HG02885 (cell line): ENCODE data around the gene LEMD1.
"Not testable (repeated sequence)": the region's sequence is repeated elsewhere in the genome, so short reads cannot be mapped to it uniquely, and the experiment has no call there.

Source experiments
- ATAC-seq: cut with Tn5 transposase; IDR thresholded peaks from one replicate; pipeline ENCODE4 v1.9.1; 2021; ENCODE audit warnings: mild to moderate bottlenecking; ENCODE audit not compliant: unreplicated experiment, poor library complexity

Gene LEMD1

DNA sequence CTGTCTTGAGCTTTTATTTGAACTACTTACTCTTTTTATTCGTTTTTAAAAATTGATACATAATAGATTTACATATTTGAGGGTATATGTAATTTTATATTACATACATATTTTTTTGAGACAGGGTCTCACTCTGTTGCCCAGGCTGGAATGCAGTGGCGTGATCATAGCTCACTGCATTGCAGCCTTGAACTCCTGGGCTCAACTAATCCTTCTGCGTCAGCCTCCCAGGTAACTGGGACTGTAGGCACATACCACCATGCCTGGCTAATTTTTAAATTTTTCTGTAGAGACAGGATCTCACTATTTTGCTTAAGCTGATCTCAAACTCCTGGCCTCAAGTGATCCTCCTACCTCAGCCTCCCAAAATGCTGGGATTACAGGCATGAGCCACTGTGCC, 38.9 kb downstream of the LEMD1 start:
- not testable (repeated sequence) for ATAC-seq

DNA sequence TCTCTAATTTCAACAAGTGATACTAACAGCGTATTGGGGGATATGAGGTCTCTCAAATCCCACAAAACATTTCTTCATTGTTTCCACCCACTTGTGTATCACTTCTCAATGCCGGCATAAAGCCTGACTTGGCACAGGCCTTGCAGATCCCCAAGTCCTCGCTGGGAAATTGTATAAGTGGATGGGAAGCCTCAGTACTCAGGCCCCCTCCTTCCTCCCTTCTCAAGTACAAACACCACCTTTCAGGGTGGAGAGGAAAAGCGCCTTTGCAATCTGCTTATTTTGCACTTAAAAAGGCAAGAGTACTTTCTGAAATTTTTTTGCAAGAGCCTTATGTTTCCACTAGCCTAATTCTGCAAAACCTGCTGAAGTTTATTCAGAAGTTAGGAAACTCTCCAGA, 39.3 kb downstream of the LEMD1 start:
- ATAC-seq, result no peak

DNA sequence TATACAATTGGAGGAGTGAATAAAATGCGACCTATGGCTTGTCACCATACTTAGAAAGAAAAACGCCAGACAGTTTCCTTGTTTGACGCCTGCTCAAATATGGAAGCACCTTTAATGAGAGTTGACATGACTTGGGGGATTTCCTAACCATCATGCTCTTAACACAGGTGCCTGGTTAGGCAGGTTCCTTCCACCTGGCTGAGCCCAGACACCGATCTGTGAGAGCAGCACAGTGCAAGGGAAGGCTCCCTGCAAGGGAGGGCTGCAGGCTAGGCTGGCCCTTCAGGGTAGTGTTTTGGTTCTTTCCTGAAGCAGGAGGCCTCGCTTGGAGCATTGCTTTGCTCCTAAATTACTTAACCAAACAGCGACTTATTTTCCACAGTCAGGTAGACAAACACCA, 40.6 kb downstream of the LEMD1 start:
- ATAC-seq, result no peak

DNA sequence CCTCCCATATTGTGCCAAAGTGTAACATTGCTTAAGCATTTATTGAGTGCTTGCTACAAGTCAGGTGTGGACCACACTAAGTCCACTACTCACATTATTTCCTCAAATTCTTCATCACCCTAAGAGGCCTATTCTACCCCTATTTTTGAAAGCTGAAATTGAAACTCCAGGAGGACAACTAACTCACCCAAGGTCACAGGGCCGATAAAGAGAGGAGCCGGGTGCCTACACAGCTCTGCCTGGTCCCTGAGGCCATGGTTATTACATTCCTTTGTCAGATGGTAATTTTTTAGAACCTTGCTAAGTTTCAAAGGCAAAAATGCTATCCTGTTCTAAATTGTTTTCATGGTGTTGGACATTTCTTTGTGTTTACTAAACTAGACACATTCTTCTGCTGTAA, 41.0 kb downstream of the LEMD1 start:
- no peak for ATAC-seq

DNA sequence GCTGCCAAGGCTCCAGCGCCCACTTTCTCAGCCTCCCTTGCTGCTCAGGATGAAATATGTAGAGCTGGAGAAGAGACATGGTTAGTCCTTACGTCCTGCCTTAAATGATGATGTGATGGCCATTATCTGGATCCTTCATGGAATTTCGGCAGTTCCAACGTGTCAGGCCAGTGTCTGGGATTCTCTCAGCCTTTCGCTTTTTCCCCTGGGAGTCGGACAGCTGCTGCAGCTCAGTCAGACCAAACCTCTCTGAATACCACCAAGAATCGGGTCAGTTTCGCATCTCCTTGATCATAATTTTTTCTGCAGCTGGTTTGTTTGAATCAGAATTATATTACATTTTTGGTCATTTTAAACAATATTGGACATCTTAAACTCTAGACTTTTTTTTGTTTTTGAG, 42.8 kb downstream of the LEMD1 start:
- no peak for ATAC-seq

DNA sequence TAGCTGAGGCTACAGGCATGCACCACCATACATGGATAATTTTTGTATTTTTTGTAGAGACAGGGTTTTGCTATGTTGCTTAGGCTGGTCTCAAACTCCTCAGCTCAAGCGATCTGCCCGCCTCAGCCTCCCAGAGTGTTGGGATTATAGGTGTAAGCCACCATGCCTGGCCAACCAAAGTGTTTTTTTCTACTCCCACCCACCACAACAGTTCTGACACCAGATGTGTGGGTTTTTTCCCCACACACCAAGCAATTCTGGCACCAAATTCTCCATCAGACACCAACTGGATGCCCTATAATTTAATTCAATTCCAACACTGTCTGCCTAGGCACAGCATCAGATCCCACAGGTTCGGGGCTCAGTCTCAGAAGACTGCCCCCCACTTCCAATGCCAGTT, 44.5 kb downstream of the LEMD1 start:
- no peak for ATAC-seq

DNA sequence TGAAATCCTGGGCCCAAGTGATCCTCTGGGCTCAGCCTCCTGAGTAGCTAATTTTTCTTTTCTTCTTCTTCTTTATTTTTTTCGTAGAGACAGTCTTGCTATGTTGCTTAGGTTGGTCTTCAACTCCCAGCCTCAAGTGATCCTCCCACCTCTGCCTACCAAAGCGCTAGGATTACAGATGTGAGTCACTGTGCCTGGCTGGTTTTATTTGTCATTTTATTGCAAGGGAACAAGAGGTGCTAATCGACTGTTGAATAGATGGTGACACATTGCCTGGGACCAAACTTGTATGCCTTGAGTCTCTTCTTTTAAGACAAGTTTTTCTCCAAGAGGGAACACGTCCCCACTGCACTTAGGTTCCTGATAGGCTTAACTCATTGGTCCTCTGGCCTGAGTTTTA, 45.1 kb downstream of the LEMD1 start:
- no peak for ATAC-seq

DNA sequence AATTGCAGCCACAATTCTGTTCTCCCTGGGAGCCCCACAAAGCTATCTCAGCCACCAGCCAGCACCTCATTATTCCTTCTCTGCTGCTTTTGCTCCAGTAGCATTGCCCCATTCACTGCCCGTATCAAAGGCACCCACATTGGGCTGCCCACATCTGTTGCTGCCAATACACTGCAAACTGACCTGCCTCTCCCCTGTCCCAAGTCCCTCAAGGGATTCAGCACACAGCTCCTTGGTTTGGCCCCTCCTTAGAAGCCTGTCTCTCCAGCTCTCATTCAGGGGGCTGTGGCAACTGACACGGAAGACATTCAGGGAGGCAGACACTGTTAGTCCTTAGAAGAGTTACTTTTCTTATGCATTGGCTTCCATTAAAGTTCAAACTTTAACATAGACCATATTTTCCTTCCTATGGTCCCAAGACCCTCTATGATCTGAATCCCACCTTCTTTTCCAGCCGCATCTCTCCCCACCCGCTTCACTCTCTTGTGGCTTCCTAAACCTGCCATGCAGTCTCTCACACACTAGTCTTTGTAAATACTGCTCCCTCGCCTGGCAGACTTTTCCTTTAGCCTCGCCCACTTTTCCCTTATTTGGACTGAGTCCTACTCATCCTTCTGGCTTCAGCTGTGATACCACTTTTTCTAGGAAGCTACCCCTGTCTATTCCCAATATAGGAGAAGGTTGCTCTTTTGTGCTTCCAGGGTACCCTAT, 45.9 kb downstream of the LEMD1 start:
- no peak for ATAC-seq

DNA sequence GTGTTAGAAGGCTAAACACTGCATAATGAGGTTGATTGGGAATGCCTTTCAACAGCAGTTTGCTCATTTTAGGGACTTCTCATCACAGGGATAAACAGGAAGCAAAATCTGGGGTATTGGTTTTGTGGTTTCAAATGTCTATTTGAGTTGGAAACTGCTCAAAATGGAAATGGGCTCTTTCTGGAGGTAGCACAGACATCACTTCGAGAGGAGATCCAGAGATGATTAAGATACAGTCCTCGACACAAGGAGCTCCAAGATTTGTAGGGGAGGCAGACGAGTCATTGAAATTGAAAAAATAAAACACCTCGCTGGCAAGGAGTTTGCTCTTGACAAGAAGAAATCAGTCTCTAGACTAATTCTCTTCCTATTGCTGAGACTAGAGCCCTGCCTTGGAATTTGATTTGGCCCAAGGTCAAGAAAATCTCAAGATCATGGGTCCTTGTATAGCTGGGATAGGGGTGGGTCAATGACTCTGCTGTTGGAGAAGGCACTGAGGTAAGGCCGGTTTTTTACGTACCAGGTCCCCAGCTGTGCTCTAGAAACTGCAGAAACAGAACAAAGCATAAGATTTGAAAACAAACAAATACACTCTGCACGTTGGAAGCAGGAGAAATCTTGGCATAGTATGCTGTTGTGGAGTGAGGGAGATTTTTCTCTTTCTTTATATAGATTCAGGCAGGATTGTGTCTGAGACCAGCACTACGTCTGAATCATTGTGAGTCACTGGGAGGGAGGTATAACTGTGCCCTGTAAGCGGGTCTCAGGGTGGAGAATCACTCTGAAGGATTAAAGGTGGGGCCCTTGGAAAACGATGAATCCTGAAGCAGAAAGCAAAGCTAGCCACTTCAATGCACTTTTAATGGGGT, 47.4 kb downstream of the LEMD1 start:
- no peak for ATAC-seq

DNA sequence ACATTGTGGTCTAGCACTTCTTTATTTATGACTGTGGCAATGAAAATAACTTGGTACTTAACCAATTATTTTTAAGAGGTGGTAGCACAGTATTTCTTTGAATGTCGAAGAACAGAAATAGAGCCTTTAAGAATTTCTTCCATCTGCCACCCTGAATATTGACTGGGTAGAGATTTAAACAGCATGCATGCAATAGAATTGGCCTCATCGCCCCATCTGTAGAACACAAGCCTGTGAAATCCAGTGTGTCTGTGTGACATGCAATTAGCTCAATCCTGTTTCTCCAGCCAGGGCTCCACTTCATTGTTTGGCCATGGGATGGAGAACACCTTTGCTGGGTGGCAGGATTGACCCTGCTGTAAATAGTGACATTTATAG, 48.1 kb downstream of the LEMD1 start:
- no peak for ATAC-seq

DNA sequence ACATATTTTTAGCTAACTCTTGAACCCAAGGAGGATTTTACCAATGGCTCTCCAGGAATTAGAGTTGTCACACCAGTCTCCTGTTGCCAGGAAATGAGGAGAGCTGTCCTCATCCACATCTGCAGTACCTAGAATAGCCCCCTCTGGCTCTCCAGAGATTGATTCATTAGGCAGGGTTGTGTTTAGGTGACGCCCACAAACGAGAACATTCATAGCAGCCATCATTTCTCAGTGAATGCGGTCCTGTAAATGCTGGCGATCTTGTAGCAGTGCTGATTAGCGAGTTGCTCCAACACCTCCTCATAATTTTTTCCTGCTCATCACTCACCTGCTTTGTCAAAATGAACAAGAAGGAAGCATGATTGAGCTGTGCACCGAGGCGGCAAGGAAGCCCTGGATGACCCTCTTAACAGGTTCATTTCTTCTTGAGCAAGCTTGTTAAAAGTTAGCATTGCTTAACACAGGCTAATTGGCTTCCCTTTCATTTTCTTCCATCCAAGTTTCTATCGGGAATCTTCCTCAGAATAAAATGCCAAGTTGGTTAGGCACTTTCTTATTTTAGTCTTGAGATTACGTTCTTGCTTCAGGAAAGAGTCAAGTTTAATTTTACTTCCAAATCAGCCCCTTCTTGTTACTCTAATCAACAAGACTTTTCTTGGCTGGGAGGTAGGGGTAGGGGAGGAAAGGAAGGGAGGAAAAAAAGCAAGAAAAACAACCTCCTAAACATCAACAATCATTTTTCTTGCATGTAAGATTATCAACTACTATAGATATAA, 48.6 kb downstream of the LEMD1 start:
- no peak for ATAC-seq

DNA sequence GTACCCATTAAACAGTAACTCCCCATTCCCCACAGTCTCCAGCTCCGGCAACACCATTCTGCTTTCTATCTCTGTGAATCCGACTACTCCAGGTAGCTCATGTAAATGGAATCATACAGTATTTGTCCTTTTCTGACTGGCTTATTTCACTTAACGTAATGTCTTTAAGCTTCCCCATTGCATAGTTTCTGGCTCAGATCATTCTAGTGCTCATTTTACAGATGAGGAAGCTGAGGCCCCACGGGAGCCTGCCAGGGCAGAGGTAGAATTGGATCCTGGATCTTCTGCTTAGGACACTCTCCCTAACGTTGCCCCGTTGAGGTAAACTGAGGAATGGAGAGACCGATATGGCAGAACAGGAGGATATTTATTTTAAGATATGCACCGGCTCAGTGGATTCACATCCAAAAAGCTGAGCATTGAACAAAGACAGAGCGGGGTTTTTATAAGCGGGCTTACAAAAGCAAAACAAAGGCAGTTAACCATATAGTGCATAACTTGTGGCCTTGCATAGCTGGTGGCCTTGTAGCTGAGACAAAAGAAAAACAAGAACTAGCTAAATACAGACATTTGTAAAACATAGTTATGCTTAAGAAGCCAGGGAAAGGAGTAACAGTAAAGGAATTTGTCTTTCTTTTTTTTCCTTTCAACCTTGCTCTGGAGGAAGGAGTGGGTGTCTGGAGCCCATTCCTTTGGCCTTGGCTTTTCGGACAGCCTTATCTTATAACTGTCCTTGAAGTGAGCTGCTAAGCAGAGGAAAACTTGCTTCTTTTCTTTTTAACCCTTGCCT, 49.8 kb downstream of the LEMD1 start:
- ATAC-seq, result no peak

DNA sequence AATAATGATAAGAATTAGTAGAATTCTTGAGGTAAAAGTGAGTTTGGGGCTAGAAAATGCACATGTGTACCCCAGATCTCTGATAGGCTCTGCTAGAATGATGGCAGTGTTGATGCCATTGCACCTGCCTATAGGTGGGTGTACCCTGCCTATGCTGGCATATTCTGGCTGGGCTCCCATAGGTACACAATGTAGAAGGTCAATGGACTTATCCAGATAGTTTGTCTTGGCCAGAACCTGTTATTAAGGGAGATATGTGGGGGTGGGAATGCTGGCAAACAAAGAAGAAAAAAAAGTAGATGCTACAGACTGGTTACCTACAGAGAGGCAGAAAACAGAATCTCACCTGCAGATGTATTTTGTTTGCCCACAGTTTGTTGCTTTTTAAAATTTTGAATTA, 51.1 kb downstream of the LEMD1 start:
- ATAC-seq, result no peak

DNA sequence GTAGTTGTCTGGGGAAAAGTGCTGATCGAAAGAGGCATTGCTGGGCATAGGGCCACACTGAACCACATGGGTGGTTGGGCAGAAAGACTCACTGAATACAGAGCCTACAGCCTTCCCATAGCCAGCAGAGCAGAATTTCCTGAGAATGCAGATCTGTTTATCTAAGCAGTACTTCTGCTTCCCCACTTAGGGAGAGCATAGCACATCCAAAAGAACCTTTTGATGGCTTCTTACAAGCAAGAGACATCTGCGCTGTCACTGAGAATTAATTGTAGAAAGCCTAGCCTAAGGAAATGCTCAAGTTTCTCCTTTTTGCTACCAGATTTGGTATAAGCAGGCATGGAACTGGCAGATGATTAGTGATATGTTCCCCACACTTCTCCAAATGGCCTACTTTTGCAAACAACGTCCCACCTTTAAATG, 52.1 kb downstream of the LEMD1 start:
- no peak for ATAC-seq

DNA sequence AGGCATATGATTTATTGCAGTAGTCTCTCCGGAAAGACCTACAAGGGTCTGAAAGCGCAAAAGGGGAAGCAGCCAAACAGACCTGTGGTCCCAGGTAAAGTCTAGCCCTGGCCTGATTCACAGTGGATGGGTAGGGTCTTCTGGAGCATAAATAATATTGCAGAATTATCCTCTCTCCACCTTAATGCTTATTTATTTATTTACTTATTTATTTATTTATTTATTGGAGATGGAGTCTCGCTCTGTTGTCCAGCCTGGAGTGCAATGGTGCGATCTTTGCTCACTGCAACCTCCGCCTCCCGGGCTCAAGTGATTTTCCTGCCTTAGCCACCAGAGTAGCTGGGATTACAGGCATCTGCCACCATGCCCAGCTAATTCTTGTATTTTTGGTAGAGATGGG, 53.4 kb downstream of the LEMD1 start:
- ATAC-seq, result no peak

DNA sequence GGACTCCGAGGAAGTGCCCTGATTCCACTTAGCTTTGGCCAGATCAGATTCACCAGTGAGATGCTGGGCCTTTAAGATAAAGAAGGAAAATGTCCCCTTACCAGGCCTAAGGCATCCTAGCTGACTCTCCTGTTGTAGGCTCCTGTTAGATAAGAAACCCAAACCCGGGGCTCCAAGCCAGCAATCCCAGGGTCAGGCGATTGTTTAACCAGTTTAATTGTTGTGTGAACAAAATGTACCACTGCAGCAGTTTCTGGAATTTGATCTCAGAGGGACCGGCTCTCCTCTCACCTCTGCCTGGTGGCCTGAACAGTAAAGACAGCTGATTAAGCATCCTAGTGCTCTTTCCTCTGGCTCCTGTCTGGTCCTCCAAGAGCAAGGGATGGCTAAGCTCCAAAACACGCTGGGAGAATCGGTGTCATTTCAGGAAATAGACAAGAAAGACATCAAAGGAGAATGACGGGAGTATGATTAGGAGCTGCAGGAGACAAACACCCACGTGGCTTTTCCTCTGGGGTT, 55.9 kb downstream of the LEMD1 start:
- no peak for ATAC-seq

DNA sequence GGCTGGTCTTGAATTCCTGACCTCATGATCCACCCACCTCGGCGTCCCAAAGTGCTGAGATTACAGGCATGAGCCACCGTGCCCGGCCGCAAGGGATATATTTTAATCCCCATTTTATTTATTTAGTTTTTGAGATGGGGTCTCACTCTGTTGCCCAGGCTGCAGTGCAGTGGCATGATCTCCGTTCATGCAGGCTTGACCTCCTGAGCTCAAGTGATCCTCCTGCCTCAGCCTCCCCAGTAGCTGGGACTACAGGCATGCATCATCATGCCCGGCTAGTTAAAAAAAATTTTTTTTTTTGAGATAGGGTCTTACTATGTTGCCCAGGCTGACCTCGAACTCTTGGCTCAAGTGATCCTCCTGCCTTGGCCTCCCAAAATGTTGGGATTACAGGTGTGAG, 56.8 kb downstream of the LEMD1 start:
- ATAC-seq, result not testable (repeated sequence)

DNA sequence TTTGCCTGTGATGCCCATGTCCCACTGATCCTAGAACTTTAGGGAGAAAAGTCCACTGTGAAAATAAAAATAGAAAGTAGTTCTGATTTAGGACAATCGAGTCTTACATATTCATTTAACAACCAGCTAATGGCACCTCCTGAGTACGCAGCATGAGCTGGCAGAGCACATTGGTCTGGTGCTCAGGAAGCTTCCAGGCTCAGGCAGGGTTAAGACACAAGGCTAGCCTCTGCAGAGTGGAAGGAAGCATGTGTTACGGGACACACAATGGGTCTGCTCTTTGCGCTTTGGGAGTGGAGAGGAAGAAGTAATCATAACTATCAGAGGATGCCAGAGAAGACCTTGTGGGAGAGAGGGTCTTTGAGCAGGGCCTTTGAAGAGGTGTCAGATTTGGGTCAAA, 61.0 kb downstream of the LEMD1 start:
- ATAC-seq, result no peak

DNA sequence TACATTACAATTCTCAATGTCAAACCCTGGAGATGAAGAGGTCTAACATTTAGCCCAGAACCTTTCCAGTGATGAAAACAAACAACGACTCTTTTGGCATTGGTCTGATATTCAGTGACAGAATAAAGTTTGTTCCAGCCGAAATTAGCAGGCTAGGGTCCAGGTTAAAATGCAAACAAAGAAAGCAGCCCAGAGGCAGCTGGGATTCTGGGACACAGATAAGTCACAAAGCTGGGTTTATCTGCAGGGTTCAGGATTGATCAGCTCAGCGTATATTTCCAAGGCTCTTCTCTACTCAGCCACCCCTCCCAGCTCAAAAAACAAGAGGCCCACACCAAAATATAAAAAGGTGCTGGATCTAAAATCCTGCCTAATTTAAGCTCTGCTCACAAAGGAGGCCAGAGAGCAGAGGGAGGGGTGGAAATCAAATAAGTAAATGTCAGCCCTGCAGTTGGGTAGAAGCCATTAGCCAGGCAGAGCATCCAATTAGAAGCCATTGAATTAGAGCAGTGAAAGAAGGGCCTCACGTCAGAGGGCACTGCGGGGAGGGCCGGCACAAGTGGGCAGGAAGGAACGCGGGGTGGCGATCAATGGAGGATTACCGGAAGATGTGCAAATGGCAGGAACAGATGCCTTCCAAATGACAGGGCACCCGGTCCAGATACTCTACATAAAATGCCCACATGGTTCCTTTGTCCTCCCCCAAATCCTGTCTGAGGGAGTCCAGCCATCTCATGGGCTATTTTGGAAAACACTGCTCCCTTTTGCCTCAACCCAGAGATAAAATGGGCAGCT, 61.9 kb downstream of the LEMD1 start:
- ATAC-seq, result no peak
